PFSK-1 (cell line): Measurements from ENCODE around the gene YTHDF1.

Source experiments
- FOXP2 ChIP-seq: optimal IDR thresholded peaks from 2 replicates; pipeline ENCODE3; 2011; ENCODE audit warnings: borderline replicate concordance, control low read depth, inconsistent platforms; ENCODE audit not compliant: insufficient read depth; ENCODE audit errors: extremely low read length, extremely low read depth
- POLR2AphosphoS5 ChIP-seq: IDR thresholded peaks from 2 replicates; pipeline ENCODE4 v1.6.1; 2012; ENCODE audit warnings: low read depth, mild to moderate bottlenecking, control low read depth, low read length, moderate library complexity
- REST ChIP-seq, 2 experiments: IDR thresholded peaks; 2 replicates each; pipeline versions ENCODE4 v1.6.1 to v1.8.0; 2011 to 2012; ENCODE audit warnings: low read depth in 2 of 2, low read length in 2 of 2, control low read depth in 1 of 2, inconsistent platforms in 1 of 2, mild to moderate bottlenecking in 1 of 2, moderate library complexity in 1 of 2; ENCODE audit not compliant: insufficient read depth in 1 of 2
- SIN3A ChIP-seq: IDR thresholded peaks from 2 replicates; pipeline ENCODE4 v1.6.1; 2012; ENCODE audit warnings: mild to moderate bottlenecking, low read length, moderate library complexity, borderline replicate concordance; ENCODE audit not compliant: insufficient read depth
- TAF1 ChIP-seq: IDR thresholded peaks from 2 replicates; pipeline ENCODE4 v1.6.1; 2012; ENCODE audit warnings: low read length, control low read depth, borderline replicate concordance; ENCODE audit not compliant: insufficient read depth

Gene YTHDF1

GRCh38 chr20:63254232-63254605, 38.3 kb upstream of the YTHDF1 start, which contains the start of gene NKAIN4:
Gene NKAIN4, minus strand, starts transcription at chr20:63254463. Its CDS starts 13 bp downstream, at chr20:63254450.
- TF ChIP-seq FOXP2 (no peak), SIN3A (no peak), TAF1 (no peak), REST (IDR thresholded peaks at IDR 0.05; ENCODE audit: insufficient read depth in 1 of 2, low read depth in 2 of 2, low read length in 2 of 2) (no peak), POLR2AphosphoS5 (no peak)

- TF ChIP-seq SIN3A = no peak
- TF ChIP-seq TAF1 = no peak
- no peak for TF ChIP-seq REST (IDR thresholded peaks at IDR 0.05; ENCODE audit: insufficient read depth in 1 of 2, low read depth in 2 of 2, low read length in 2 of 2)
- no peak for TF ChIP-seq POLR2AphosphoS5
- no peak for TF ChIP-seq FOXP2
Measured at GRCh38 chr20:63253438-63254231, 37.7 kb upstream of the YTHDF1 start.

- no peak for TF ChIP-seq TAF1
Measured at GRCh38 chr20:63253065-63253437, 37.1 kb upstream of the YTHDF1 start.

GRCh38 chr20:63252284-63252711, 36.4 kb upstream of the YTHDF1 start:
- TF ChIP-seq SIN3A (no peak), TAF1 (no peak), REST (IDR thresholded peaks at IDR 0.05; ENCODE audit: insufficient read depth in 1 of 2, low read depth in 2 of 2, low read length in 2 of 2) (no peak), POLR2AphosphoS5 (no peak)

GRCh38 chr20:63249891-63250290, 34.0 kb upstream of the YTHDF1 start:
- no peak for TF ChIP-seq POLR2AphosphoS5
- no peak for TF ChIP-seq REST (IDR thresholded peaks at IDR 0.05; ENCODE audit: insufficient read depth in 1 of 2, low read depth in 2 of 2, low read length in 2 of 2)
- no peak for TF ChIP-seq FOXP2
- TF ChIP-seq SIN3A = no peak
